Measurements from ENCODE around the gene SOWAHA. TPM values are rescaled to one million over a fixed set of nuclear protein-coding genes. Genes with fewer than 3 reads are reported as not detected.

The SOWAHA gene
- total RNA-seq, 1 experiment from 2014 or later, result not detected

DNA sequence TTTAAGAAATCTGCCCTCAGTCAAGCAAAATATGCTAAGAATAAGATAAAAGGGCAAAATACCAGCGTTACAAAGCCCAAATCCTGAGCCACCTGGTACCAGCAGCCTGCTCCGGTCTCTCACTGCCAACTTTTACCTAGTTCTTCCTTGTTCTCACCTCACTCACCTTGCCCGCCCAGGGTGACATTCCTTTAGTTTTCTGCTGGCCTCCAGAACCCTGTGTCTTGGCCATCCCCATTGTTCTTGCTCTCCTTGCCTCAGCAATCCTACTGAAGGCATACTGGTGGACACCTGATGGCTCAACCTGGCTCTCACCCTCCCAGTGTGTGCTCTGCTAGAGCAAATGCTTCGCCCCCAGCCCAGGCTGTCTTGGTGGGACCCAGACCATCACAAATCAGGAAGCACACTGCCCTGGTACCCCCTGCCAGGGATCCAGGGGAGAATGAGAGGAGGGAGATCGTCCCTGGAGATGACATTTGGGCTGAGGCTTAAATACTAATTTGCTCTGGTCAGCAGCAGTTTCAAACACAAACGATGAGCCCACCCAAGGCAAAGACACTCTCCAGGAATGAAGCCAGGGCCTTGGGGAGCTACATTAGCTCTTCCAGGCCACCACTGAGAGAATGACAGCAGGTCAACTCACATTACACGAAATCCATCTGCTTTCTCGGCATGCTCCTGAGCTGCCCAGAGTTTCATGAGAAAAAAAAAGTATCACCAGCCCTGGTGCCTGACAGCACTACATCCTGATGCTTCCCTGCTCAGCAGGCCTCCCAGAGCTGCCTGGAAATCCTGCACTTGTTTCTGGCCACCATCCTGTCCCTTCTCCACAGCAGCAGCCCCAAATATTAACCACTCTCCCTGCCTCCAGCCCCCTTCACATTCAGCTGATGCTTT lies 23.9 kb upstream of the SOWAHA start:
- Histone ChIP-seq H3K4me3 (ENCODE audit: low read depth in 2 of 2, low read length in 2 of 2) (no peak overlapping the region), H3K36me3 (ENCODE audit: control insufficient read depth, insufficient read depth, low read length) (no peaks in the 10 kb centered on the region), H3K27ac (ENCODE audit: low read length) (no peak overlapping the region), H3K9me3 (ENCODE audit: control insufficient read depth, insufficient read depth, low read depth, low read length) (no peaks in the 10 kb centered on the region), H3K27me3 (ENCODE audit: control insufficient read depth, insufficient read depth, low read length) (no peaks in the 10 kb centered on the region; the same call in 1 of the 2 replicates), H3K4me1 (ENCODE audit: control insufficient read depth, insufficient read depth, low read length) (no peaks in the 10 kb centered on the region)
- ATAC-seq (no peak; the same call in 1 of the 2 replicates), DNase-seq (ENCODE audit: low read depth, low spot score) (no peak)
- BruUV-seq (replicated peaks), result no TSS peak
- intact Hi-C loops (cut with micrococcal nuclease; ENCODE audit: unreplicated experiment) (no loop called here), in situ Hi-C loops (cut with HindIII; ENCODE audit: low pct_unique_long_range_greater_than_20kb, low sequenced_read_pairs) (no loop called here)
- no peak for TF ChIP-seq TCF7L2 (IDR thresholded peaks at IDR 0.05; ENCODE audit: low read depth, low read length)
- TF ChIP-seq POLR2AphosphoS5 (IDR thresholded peaks at IDR 0.05; ENCODE audit: low read depth, low read length), result no peak
- TF ChIP-seq, protein P1, sequence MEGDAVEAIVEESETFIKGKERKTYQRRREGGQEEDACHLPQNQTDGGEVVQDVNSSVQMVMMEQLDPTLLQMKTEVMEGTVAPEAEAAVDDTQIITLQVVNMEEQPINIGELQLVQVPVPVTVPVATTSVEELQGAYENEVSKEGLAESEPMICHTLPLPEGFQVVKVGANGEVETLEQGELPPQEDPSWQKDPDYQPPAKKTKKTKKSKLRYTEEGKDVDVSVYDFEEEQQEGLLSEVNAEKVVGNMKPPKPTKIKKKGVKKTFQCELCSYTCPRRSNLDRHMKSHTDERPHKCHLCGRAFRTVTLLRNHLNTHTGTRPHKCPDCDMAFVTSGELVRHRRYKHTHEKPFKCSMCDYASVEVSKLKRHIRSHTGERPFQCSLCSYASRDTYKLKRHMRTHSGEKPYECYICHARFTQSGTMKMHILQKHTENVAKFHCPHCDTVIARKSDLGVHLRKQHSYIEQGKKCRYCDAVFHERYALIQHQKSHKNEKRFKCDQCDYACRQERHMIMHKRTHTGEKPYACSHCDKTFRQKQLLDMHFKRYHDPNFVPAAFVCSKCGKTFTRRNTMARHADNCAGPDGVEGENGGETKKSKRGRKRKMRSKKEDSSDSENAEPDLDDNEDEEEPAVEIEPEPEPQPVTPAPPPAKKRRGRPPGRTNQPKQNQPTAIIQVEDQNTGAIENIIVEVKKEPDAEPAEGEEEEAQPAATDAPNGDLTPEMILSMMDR (IDR thresholded peaks at IDR 0.05), result no peak
- TF ChIP-seq, protein P2, sequence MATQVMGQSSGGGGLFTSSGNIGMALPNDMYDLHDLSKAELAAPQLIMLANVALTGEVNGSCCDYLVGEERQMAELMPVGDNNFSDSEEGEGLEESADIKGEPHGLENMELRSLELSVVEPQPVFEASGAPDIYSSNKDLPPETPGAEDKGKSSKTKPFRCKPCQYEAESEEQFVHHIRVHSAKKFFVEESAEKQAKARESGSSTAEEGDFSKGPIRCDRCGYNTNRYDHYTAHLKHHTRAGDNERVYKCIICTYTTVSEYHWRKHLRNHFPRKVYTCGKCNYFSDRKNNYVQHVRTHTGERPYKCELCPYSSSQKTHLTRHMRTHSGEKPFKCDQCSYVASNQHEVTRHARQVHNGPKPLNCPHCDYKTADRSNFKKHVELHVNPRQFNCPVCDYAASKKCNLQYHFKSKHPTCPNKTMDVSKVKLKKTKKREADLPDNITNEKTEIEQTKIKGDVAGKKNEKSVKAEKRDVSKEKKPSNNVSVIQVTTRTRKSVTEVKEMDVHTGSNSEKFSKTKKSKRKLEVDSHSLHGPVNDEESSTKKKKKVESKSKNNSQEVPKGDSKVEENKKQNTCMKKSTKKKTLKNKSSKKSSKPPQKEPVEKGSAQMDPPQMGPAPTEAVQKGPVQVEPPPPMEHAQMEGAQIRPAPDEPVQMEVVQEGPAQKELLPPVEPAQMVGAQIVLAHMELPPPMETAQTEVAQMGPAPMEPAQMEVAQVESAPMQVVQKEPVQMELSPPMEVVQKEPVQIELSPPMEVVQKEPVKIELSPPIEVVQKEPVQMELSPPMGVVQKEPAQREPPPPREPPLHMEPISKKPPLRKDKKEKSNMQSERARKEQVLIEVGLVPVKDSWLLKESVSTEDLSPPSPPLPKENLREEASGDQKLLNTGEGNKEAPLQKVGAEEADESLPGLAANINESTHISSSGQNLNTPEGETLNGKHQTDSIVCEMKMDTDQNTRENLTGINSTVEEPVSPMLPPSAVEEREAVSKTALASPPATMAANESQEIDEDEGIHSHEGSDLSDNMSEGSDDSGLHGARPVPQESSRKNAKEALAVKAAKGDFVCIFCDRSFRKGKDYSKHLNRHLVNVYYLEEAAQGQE (IDR thresholded peaks at IDR 0.05; ENCODE audit: insufficient read depth in 1 of 2, low read depth in 2 of 2, low read length in 1 of 2), result no peak
- TF ChIP-seq SIN3A (IDR thresholded peaks at IDR 0.05; ENCODE audit: borderline replicate concordance, insufficient read depth, low read depth, low read length), result no peak
- POLR2A ChIA-PET, result no interaction called here
- CTCF ChIA-PET, result interaction anchor here (0.7 kb wide), 1 partner anchor 13 kb away, joined by 3 read pairs; no protein-coding TSS in a partner anchor

DNA sequence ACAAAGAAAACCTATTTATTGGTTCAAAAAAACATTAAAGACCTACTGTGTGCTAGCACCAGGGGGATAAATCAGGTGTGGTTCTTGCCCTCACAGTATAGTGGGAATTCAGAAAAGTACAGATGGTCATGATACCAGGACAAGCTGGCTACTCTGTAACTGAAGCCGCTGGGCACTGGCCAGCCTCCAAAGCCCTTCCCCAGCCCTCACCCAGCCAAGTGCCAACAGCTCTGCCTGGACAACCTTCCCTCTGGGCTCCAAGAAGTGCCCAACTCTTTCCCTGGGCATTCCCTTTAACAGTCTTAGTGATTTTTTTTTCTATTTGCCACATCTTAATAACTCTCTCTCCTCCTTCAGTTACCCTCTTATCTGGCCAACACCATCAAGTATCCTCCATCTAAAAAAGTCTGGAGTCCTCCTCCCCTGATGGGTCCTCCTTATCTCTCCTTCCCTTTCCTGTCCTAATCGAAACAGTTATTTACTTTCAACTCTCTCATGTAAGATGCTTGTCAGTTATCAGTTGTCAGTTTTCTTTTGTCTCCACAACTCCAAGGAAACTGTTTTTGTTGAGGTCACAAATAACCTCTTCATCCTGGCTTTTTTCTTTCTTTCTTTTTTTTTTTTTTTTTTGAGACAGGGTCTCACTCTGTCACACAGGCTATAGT lies 22.8 kb upstream of the SOWAHA start:
- ATAC-seq (no peak), DNase-seq (ENCODE audit: low read depth, low spot score) (no peak)
- POLR2A ChIA-PET, result interaction anchor here (0.6 kb wide), 1 partner anchor 121 kb away, joined by 6 read pairs; no protein-coding TSS in a partner anchor
- intact Hi-C loops (cut with micrococcal nuclease; ENCODE audit: unreplicated experiment) (no loop called here), in situ Hi-C loops (cut with HindIII; ENCODE audit: low pct_unique_long_range_greater_than_20kb, low sequenced_read_pairs) (no loop called here)
- CTCF ChIA-PET, result no interaction called here
- TF ChIP-seq TCF7L2 (IDR thresholded peaks at IDR 0.05; ENCODE audit: low read depth, low read length) (no peak), POLR2AphosphoS5 (IDR thresholded peaks at IDR 0.05; ENCODE audit: low read depth, low read length) (no peak), SIN3A (IDR thresholded peaks at IDR 0.05; ENCODE audit: borderline replicate concordance, insufficient read depth, low read depth, low read length) (no peak)
- TF ChIP-seq, protein P2 (IDR thresholded peaks at IDR 0.05; ENCODE audit: insufficient read depth in 1 of 2, low read depth in 2 of 2, low read length in 1 of 2), result no peak
- TF ChIP-seq, protein P1 (IDR thresholded peaks at IDR 0.05), result no peak
- Histone ChIP-seq H3K9me3 (ENCODE audit: control insufficient read depth, insufficient read depth, low read depth, low read length) (no peaks in the 10 kb centered on the region), H3K27me3 (ENCODE audit: control insufficient read depth, insufficient read depth, low read length) (no peaks in the 10 kb centered on the region; the same call in 1 of the 2 replicates), H3K27ac (ENCODE audit: low read length) (no peak overlapping the region), H3K36me3 (ENCODE audit: control insufficient read depth, insufficient read depth, low read length) (no peaks in the 10 kb centered on the region), H3K4me1 (ENCODE audit: control insufficient read depth, insufficient read depth, low read length) (no peaks in the 10 kb centered on the region), H3K4me3 (ENCODE audit: low read depth in 2 of 2, low read length in 2 of 2) (no peak overlapping the region)
- no TSS peak for BruUV-seq (replicated peaks)

Measured in Panc1 (cell line).